AG20443 (cell line): Measurements from ENCODE around the gene LRRC23.
A peak's percentile ranks its signal among the peaks of the same experiment; 100 is the strongest.
"Not testable (repeated sequence)": the region's sequence is repeated elsewhere in the genome, so short reads cannot be mapped to it uniquely, and the experiment has no call there.

ENCODE experiments used
- DNase-seq: peaks from one replicate; pipeline ENCODE4 v3.0.0; 2012; ENCODE audit warnings: low spot score, mixed read lengths

Gene LRRC23

DNA sequence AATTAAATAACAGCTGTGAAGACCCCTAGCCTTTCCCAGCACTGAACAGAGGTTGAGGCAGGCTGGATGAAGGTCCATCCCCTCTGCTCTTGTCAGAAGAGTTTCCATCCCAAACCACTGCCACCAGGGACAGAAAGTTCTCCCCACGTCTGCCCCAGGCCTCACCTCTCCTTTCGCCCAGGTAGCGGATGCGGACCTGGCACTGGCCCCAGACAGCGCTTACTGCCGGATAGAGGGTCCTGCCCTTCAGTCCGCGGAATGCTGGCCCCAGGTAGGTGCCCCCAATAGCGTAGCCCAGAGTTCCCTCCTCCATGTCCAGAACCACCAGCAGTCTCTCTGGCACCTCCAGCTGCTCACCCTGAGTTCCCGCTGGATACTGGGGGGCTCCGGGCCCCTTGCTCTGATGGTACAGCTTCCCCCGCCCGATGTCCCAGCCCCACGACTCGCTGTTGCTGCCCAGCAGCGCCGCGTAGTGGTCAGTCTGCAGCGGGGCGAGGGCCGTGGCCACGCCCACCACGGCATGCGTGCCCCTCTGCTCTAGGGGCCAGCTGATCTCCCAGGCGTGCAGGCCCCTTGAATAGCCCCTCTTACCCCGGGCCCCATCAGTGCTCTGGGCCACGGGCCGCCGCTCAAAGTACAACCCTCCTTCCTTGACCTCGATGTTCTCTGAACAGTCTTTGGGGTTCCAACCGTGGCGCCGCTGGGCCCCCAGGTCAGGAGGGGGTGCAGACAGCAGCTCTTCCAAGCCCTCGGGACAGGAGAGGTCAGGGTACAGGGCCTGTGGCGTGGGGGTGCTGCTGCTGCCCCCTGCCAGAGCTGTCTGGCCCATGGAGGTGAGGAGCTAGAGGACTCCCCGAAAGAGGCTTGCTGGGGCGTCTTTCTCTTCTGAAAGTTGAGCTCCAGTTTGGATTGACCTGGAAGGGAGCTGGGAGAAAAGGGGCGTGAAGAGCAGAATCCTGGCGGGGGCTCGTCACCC, 32.3 kb upstream of the LRRC23 start:
- DNase-seq: peak; percentile 89

- DNase-seq: peak; percentile 97
Measured at GRCh38 chr12:6873094-6874014, 31.3 kb upstream of the LRRC23 start, which contains the start of gene SPSB2. TSS of gene SPSB2 (minus strand) at chr12:6873303. CDS start at chr12:6872901, 402 bp downstream.

GRCh38 chr12:6874015-6874368, 30.6 kb upstream of the LRRC23 start:
- not testable (repeated sequence) for DNase-seq

GRCh38 chr12:6879824-6880223, 24.8 kb upstream of the LRRC23 start:
- DNase-seq: not testable (repeated sequence)

GRCh38 chr12:6883252-6883651, 21.4 kb upstream of the LRRC23 start:
- no peak for DNase-seq

DNA sequence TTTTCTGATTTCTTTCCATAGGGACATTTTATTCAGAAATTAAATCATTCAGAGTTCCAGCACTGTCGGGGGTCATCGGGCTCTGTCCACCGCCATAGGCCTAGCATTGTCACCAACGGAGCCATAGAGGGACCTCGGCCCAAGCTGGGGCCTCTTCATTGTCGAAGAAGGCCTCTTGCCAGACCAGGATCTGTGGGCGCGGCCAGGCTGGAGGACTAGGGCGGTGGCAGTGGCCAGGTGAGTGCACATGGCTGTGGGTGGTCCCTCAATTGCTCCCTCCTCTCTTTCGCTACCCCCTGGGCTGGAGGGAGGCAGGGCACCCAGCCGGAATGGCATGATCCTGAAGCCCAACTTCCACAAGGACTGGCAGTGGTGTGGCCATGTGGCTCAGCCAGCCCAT, 20.9 kb upstream of the LRRC23 start:
- DNase-seq: no peak

GRCh38 chr12:6884539-6884938, 20.1 kb upstream of the LRRC23 start:
- no peak for DNase-seq

DNA sequence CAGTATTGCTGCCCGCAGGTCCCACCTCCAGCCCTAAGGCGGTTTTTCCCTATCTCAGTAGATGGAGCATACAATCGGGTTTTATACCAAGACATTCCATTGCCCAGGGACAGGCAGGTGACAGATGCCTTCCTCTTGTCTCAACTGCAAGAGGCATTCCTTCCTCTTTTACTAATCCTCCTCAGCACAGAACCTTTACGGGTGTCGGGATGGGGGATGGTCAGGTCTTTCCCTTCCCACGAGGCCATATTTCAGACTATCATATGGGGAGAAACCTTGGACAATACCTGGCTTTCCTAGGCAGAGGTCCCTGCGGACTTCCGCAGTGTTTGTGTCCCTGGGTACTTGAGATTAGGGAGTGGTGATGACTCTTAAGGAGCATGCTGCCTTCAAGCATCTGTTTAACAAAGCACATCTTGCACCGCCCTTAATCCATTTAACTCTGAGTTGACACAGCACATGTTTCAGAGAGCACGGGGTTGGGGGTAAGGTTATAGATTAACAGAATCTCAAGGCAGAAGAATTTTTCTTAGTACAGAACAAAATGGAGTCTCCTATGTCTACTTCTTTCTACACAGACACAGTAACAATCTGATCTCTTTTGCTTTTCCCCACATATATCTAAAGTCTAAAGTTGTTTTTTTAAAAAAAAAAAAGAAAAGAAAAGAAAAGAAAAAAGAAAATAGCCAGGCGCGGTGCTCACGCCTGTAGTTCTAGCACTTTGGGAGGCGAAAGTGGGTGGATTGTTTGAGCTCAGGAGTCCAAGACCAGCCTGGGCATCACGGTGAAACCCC, 18.2 kb upstream of the LRRC23 start:
- not testable (repeated sequence) for DNase-seq

- no peak for DNase-seq
Measured at GRCh38 chr12:6887460-6887859, 17.2 kb upstream of the LRRC23 start.

DNA sequence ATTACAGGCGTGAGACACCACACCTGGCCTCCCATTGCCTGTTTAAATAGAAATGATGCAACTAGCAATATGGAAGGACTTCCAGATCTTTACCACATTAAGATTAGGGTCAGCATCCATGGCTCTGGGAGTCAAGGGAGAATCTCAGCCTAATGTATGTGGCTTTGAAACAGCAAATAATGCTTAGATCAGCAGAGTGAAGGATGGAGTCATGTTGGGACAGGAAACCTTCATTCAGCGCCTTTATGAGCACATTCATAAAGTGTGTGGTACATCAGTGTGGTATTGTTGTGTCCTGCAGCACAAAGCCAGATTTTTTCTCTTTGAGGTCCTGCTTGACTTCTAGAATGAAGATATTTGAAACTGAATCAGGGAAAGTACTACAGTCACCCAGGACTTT, 16.3 kb upstream of the LRRC23 start:
- DNase-seq: no peak

- not testable (repeated sequence) for DNase-seq
Measured at GRCh38 chr12:6888794-6889193, 15.8 kb upstream of the LRRC23 start.

- DNase-seq: not testable (repeated sequence)
Measured at GRCh38 chr12:6889775-6890573, 14.6 kb upstream of the LRRC23 start.

- peak; percentile 99 for DNase-seq
Measured at GRCh38 chr12:6890789-6891645, 13.6 kb upstream of the LRRC23 start.

GRCh38 chr12:6891646-6892001, 13.0 kb upstream of the LRRC23 start:
- no peak for DNase-seq

GRCh38 chr12:6892683-6893082, 11.9 kb upstream of the LRRC23 start:
- DNase-seq: not testable (repeated sequence)

GRCh38 chr12:6894321-6894720, 10.3 kb upstream of the LRRC23 start:
- DNase-seq: no peak

DNA sequence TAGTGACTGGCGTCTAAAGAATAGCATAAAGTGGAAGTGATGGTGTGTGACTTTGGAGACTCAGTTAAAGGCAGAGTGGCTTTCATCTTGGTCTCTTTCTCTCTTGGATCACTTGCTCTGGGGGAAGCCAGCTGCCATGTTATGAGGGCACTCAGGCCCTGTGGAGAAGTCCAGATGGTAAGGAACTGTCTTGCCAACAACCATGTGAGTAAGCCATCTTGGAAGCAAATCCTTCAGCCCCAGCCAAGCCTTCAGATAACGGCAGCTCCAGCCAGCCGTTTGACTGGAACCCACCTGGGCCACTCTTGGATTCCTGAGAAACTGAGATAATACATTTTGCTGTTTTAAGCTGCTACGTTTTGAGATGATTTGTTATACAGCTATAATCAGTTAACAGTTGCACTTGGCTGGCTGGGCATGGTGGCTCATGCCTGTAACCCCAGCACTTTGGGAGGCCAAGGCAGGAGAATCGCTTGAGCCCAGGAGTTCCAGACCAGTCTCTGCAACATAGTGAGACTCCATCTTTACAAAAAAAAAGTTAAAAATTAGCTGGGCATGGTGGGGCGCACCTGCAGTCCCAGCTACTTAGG, 7.7 kb upstream of the LRRC23 start:
- DNase-seq: no peak

- no peak for DNase-seq
Measured at GRCh38 chr12:6899427-6899826, 5.2 kb upstream of the LRRC23 start.

GRCh38 chr12:6899837-6900519, 4.6 kb upstream of the LRRC23 start:
- DNase-seq: no peak
